ENCODE measurements around the gene EHBP1.

Gene EHBP1

GRCh38 chr2:62852254-62852653 lies 146.7 kb downstream of the EHBP1 start:
- POLR2A ChIA-PET (ENCODE audit: low non-redundant PET) = no interaction called here
- no peak for DNase-seq (ENCODE audit: low spot score)
- no peak overlapping the region for H3K27ac ChIP-seq
- CTCF ChIA-PET = no interaction called here
- TF ChIP-seq, protein P1, sequence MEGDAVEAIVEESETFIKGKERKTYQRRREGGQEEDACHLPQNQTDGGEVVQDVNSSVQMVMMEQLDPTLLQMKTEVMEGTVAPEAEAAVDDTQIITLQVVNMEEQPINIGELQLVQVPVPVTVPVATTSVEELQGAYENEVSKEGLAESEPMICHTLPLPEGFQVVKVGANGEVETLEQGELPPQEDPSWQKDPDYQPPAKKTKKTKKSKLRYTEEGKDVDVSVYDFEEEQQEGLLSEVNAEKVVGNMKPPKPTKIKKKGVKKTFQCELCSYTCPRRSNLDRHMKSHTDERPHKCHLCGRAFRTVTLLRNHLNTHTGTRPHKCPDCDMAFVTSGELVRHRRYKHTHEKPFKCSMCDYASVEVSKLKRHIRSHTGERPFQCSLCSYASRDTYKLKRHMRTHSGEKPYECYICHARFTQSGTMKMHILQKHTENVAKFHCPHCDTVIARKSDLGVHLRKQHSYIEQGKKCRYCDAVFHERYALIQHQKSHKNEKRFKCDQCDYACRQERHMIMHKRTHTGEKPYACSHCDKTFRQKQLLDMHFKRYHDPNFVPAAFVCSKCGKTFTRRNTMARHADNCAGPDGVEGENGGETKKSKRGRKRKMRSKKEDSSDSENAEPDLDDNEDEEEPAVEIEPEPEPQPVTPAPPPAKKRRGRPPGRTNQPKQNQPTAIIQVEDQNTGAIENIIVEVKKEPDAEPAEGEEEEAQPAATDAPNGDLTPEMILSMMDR (conservative IDR thresholded peaks at IDR 0.05; ENCODE audit: low read depth) = no peak

- ChIA-PET POLR2A (ENCODE audit: low non-redundant PET) (no interaction called here), CTCF (no interaction called here)
- no peak overlapping the region for H3K27ac ChIP-seq
- DNase-seq (ENCODE audit: low spot score) = no peak
- TF ChIP-seq, protein P1 (conservative IDR thresholded peaks at IDR 0.05; ENCODE audit: low read depth) = no peak
These were observed 149.3 kb downstream of the EHBP1 start for GRCh38 chr2:62854600-62855514.

DNA sequence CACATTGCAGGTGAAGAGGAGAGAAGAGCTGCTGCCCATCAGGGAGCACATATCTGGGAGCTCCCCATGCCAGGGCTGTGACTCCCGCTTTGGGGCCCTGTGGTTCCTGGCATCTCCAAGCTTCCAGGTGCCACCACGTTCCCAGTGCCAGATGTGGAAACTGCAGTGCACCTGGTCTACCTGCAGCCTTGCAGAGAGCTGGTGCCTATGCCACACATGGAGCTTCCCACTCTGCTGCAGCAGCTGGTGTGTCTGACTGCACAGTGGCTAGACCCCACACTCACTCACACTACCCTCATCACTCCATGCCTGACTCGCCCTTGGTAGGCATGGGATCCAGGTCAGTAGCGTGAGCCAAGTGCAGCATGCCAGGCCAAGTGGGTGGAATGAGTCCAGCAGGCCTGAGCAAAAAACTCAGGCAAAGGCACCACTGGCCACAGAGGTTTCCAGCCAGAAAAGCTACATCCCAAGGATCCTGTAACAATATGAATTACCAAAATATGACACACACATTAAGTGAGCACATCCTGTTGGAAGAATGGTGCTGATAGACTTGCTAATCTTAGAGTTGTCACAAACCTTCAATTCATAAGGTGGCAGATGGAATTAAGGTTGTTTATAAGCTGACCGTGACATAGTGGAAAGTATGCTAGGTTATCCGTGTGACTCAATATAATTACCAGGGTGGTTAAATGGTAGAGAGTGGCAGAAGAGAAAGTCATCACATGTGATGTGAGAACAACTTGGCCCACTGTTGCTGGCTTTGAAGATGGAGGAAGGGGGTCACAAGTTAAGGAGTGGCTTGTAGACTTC lies 150.9 kb downstream of the EHBP1 start:
- H3K27ac ChIP-seq = peak overlapping the region; percentile 10; the same call in 1 of the 2 replicates
- ChIA-PET CTCF (interaction anchor here (0.7 kb wide), 1 partner anchor 707 kb away, joined by 3 read pairs; no protein-coding TSS in a partner anchor), POLR2A (ENCODE audit: low non-redundant PET) (no interaction called here)
- TF ChIP-seq, protein P1 (conservative IDR thresholded peaks at IDR 0.05; ENCODE audit: low read depth) = no peak
- DNase-seq (ENCODE audit: low spot score) = no peak

- CTCF ChIA-PET = interaction anchor here (0.7 kb wide), 1 partner anchor 82 kb away, joined by 3 read pairs; no protein-coding TSS in a partner anchor
- POLR2A ChIA-PET (ENCODE audit: low non-redundant PET) = no interaction called here
- TF ChIP-seq, protein P1 (conservative IDR thresholded peaks at IDR 0.05; ENCODE audit: low read depth) = no peak
- no peak overlapping the region for H3K27ac ChIP-seq
- no peak for DNase-seq (ENCODE audit: low spot score)
These were observed 151.8 kb downstream of the EHBP1 start for GRCh38 chr2:62857139-62857931.

GRCh38 chr2:62858231-62858832 lies 152.8 kb downstream of the EHBP1 start:
- TF ChIP-seq, protein P1 (conservative IDR thresholded peaks at IDR 0.05; ENCODE audit: low read depth) = no peak
- POLR2A ChIA-PET (ENCODE audit: low non-redundant PET) = no interaction called here
- CTCF ChIA-PET = no interaction called here
- no peak overlapping the region for H3K27ac ChIP-seq
- DNase-seq (ENCODE audit: low spot score) = no peak
